GM18498 (cell line): ENCODE data around the gene YPEL4.
A peak's percentile ranks its signal among the peaks of the same experiment; 100 is the strongest.

Source experiments
- ATAC-seq: cut with Tn5 transposase; IDR thresholded peaks from one replicate; pipeline ENCODE4 v1.9.1; 2021; ENCODE audit warnings: mild to moderate bottlenecking, moderate library complexity; ENCODE audit not compliant: unreplicated experiment

Gene YPEL4

GRCh38 chr11:57651408-57651807, 1.7 kb upstream of the YPEL4 start:
- no peak for ATAC-seq

- ATAC-seq, result no peak
Observed at GRCh38 chr11:57650739-57651090, 1.0 kb upstream of the YPEL4 start.

DNA sequence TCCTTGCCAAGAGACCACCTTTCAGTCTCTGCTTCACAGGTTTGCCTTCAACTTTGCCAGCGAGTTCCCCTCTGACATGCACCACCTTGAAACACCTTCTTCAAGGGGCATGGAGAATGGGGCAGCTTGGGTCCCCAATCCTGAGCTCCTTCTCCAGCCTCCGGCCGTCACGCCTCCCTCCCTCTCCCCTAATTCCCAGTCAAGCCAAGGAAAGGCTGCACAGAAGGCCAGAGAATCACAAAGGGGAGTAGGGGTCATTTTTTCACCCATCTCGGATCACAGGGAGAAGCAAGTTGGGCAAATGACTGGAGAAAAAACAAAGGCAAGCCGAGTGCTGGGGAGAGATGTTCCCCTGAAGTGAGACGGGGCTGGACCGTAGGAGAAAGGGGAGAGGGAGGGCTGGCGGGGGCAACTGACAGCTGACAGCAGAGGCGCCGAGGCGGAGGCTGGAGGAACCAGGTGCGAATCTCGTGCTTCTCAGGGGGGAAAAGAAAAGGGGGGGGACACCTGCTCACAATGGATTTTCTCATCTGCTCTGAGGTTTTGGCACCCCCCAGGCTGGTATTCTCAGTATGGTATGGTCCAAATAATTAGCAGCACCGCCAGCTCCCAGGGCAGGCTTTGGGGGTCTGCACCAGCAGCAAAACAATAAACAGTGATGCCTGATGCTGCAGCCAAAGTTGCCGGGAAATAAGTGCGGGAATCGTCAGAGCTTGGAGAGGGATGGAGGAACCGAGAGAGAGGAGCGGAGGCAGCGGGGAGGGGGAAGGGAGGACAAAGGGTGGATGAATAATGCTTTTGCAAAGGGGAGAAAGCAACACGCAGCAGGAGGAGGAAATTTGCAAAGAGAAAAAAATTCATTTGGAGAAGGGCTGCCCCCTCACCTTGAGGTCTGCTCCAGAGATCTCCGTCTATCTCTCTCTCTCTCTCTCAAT, 644 bp downstream of the YPEL4 start:
- no peak for ATAC-seq

DNA sequence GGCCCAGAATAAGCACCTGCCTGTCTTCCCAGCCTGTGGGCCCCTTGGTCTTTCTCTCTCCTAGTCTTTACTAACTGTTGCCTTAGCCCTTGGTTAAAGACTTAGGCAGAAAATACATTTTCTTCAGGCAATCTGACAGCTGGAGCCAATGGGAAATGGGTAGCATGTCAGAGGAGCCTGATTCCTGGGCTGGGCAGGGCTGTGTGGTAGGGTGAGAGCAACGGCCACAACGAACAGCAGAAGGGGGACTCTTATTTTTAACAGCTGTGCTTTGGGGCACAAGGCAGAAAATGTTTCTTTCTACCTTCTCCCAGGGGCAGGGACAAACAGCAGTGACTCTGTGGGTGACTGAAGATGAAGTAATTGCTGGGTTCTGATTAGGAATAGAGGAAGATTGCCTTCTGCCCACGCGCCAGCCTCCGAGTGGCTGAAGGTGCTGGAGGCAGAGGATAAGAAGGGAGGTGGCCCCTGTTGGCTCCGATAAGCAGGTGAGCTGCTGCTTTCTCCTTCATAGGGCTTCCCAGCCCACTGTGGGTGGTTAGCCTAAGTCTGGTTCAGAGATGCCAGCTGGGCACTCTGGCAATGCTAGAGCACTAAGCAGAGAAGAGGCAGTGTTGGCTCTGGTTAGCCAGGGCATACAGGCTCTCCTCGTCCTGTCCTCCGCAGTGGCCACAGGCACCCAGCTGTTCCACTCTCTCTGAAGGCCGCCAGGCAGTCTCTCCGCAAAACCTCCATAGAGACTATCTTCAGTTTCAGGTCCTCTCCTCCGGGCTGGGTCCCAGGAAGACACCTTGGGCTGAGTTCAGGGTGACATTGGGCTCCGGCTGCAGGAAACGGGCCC, 1.5 kb downstream of the YPEL4 start:
- no peak for ATAC-seq

GRCh38 chr11:57647372-57647771, 2.3 kb downstream of the YPEL4 start:
- no peak for ATAC-seq

- no peak for ATAC-seq
Observed at GRCh38 chr11:57646799-57647303, 2.9 kb downstream of the YPEL4 start.

- no peak for ATAC-seq
Observed at GRCh38 chr11:57646194-57646798, 3.4 kb downstream of the YPEL4 start.

GRCh38 chr11:57645689-57646085, 4.0 kb downstream of the YPEL4 start:
- ATAC-seq, result no peak

DNA sequence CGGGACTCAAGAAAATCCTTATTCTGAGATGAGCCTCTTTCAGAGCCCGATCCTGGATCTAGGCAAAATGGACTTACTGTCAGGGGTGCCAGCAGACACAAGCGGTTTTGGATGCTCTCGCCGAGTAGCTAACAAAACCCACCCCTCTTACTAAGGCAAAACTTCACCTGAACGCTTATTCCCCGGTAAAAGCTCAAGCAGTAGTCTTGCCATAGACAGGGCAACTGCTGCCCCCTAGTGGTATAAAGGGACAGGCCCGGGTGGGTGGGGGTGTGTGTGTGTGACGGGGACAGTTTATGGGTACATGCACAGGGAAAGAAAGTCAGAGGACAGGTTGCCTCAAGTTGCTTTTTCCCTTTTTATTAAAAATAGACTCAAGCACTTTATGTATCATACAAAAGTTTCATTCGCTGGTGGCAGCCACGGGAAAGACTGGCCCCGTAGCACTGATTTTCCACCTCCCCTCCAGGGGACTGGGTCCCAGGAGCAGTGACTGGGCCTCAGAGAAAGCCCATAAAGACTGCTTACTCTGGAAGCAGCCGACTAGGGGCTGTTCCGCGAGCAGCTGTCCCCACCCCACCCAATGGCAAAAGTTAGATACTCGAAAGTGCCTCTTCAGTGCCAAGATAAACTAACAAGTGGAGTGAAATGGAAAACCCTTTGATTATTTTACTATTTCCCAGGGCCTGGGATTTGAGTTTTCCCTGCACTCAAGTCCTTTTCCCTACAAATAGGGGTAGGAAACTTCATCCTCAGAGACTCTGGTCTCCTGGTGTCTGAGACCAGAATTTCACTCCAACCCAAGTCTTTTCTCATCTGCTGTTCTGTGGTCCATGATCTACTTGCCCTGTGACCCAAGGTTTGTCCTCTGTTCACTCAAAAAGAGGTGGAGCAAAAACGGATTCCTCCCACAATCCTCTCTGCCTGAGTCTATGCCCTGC, 4.7 kb downstream of the YPEL4 start:
- peak; percentile 71 for ATAC-seq

DNA sequence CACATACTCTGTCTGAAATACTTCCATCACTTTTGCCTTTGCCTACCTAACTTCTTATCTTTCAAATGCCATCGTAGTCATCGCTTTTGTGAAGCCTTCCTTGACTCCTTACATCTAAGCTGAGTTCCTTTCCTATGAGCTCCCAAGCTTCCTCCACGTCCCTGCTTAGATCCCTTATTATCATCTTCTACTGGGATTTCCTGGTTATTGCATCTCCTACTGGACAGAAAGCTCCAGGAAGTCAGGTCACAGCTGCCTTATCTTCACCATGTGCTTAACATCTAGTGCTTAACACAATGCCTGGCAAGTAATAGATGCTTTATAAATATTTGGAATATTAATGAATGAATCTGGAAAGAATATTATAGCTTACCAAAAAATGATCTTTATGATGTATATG, 5.9 kb downstream of the YPEL4 start:
- ATAC-seq, result no peak

- no peak for ATAC-seq
Observed at GRCh38 chr11:57641011-57641807, 8.5 kb downstream of the YPEL4 start.

DNA sequence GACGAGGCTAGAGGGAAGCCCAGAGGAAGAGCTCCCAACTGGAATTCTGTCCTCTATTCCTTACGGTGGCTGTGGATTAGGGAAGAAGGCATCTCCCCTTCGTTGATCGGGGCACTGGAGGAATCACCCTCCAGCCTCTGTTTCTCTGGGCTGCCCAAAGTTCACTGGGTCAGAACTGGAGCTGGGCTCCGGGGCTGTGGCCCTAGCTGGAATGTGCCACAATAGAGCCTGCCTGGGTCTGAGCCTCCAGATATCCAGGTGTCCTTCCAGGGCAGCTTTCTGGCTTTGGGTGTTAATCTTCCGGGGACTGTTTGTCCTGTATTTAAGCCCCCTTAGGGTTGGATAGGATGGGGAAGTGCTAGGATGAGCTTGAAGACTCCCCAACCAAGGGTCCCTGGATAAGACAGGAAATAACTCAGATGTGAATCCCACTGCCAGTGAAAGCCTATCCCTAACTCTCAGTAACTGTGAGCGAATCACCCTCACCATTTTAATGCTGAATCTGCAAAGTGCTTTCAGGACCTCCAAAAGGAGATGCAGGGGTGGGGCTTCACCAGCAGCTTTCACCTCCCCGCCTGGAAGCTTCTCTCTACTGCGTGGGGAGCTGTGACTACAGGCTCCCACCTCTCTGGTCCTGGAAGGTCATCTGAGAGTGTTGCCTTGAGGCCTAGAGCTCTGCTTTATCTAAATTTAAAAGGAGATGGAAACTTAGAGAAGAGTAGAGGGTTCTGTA, 9.5 kb downstream of the YPEL4 start:
- no peak for ATAC-seq

- ATAC-seq, result no peak
Observed at GRCh38 chr11:57639321-57640067, 10.2 kb downstream of the YPEL4 start.

DNA sequence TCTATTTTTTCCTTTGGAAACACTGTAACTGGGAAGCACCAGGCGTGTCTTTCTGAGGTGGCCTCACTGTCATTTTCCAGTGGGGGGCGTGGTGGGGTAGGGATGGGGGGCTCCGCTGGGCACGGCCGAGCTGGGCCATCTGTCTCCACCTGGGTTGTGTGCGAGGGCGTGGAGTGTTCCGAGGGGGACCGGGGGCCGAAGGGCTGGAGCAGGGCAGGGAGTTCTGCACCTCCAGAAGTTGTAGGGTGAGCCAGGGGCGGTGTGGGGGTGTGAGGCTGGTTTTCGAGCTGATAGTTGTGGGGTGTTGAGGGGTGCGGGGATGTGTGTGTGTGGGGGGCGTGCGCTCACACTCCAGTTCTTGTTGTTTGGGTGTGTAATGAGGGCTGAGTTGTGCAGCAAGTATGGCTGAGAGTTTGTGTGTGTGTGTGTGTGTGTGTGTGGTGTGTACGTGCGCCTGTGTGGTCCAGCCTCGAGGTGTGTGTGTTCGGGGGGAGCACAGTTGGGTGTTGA, 10.8 kb downstream of the YPEL4 start:
- no peak for ATAC-seq

GRCh38 chr11:57638005-57638781, 11.5 kb downstream of the YPEL4 start:
- ATAC-seq, result no peak

DNA sequence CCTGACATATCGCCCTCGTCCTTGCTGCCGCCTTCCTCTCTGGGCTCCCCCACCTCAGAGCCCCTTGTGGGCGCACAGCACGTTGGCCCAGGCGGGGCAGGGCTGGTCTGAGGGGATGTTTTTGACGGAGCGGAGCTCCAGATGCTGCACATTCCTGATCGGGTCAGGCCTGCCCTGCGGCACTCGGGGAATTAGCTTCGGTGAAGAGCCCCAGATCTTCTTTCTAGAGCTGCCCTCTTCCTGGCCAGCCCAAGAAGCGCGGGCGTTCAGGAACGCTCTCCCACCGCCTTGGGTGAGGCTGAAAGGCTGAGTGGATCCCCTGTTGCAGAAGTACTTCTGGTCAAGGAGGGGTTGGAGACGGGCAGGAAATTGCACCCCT, 12.1 kb downstream of the YPEL4 start:
- ATAC-seq, result no peak

DNA sequence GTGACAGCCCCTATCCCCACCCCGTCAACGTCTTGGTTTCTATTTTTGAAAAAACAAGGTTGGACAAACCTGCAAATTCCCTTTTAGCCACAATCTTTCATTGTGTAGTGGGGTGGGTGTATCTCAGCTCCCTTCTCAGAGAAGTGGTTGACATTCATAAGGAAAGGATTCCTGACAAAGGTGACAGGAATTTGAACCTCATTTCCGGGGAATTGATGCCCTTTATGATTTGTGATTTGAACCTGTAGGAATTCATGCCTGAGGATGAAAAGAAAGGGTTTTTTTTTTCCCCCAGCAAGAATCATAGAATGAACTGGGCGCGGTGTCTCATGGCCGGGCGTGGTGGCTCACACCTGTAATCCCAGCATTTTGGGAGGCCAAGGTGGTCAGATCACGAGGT, 14.5 kb downstream of the YPEL4 start:
- no peak for ATAC-seq
